Stimulated activated CD8-positive, alpha-beta memory T cell treated with anti-CD3 and anti-CD28 coated beads, Interleukin-4, amount 100 ng/mL, for 1 hour (primary cell): ENCODE results near the gene MLLT3.

Source experiments
- DNase-seq, 2 donors: peaks; one replicate each; pipeline ENCODE4 v3.0.0-alpha.2; 2020; ENCODE audit warnings: low read depth in 2 of 2, low spot score in 1 of 2

MLLT3 gene

GRCh38 chr9:20630241-20630943, 8.1 kb upstream of the MLLT3 start:
- no peak for DNase-seq

- DNase-seq: no peak
These were observed 2.7 kb upstream of the MLLT3 start for GRCh38 chr9:20625003-20625349.

DNA sequence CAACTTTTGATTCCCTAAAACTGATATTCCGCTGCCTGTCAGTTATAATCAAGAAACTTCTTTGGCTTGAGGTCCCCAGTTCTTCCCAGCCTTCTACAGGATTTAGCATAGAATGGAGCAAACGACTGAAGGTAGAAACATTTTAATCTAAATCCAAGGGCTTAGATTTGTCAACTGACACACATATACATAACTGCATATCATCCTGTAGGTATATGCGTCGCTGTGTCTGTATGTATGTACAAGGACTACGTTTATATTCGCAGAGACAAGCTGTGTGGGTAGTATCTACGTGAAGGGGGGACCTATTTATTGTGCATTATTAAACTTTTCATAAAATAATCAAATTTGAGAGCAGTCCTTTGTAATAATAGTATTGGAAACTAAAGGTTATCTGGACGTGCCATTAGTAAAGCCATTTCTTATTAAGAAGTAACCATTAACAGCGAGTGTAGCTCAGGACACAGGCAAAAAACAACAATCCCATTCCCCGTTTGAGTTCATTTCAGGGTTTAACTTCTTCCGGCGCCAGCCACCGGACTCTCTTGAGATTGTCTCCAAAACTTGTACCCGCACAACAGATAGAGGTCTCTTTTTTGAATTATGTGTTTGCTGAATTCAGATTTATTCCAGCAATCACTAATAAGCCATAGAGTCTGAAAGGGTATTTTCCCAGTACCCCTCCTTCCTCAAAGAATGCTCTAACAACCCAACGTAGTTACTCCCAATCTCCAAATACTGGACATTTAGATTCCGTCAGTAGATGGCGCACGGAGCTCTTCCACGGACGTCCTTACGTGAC, 2.1 kb upstream of the MLLT3 start:
- no peak for DNase-seq

GRCh38 chr9:20623748-20624124, 1.4 kb upstream of the MLLT3 start:
- DNase-seq: no peak

DNA sequence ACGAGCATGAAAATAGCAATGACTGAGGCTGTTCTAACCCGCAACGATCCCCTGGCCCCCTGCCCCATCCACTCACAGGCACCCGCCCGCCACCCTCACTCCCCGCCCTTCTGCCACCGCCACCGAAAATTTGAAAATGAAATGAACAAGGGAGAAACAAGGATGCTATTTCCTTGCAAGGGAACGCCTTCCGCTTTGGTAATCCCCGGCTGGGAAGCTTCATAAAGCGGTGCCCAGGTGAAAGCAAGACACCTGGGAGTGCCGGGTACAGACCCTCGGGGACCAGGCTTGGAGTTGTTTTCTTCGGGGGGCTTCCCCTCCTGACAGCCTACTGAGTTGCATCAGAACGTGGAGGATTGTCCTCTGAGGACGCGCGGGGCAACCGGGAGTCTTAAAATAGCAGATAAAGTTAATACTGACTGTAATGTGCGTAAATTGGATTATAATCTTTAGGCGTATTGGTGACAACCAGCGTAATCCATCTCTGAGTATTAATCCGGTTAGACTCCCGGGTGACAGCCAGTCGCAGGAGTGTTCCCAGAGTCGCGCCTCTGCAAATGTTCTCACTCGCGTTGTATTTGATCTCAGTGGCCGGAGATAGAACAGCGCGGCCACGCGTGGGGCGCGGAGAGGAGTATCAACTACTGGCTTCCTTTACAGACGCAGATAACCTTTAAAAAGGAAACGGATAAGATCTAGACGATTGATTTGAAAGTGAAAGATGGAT, 885 bp upstream of the MLLT3 start:
- DNase-seq: no peak

DNA sequence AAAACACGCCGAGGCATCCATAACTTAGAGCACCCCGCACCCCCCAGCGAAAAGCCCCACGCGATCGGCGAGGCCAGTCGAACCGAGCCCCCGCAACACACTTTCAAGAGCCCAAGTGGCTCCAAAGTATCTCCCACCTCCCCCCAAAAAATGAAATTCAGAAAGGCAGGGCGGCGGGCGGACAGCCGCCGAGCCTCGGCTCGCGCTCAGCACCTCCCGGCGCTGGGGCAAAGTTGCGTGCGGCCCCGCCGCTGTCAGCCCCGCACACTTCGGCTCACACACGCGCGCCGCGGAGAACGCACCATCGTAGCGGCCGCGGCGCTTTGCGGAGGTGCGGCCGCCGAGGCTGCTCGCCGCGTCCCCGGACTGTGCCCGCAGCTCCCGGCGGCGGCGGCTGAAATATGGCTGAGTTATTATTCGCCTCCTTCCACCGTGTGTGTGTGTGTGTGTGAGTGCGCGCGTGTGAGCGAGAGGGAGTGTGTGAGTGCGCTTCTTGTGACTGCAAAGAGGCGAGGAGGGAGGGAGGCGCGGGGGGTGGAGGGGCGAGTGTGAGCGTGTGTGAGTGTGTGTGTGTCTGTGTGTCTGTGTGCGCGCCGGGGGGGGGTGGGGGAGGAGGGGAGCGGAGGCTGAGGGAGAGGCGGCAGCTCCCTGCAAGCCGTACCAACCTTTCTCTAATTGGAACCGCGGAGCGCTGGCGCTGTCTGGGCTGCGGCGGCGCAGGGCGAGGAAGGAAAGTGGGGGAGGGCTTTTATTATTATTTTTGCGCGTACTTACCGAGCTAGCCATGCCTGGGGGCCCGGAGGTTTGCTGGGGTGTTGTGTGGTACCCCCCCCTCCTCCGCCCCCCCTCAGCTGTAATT, 599 bp downstream of the MLLT3 start:
- DNase-seq: peak; percentile 44 to 56

- DNase-seq: peak in 1 of 2 donors; percentile 18
These were observed 1.4 kb downstream of the MLLT3 start for GRCh38 chr9:20620650-20621470.

GRCh38 chr9:20619487-20620200, 2.7 kb downstream of the MLLT3 start:
- no peak for DNase-seq

DNA sequence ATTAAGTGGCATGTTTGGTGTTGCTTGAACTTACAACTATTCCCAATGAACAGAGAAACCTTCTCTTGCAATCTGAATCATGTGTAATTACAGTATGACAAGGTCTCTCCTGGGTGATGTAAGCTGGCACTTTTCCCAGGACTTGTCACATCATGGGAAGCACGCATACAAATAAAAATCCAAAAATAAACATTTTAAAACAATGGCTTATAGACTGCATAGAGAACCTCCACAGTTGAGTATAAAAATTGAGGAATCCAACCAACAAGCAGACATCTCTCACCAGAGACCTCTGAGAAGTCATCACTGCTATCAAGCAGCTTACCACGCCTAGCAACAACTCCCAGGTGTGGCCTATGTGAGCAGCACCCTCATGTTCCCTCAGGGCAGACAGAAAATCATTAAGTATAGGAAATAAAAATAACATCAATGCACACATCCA, 3.9 kb downstream of the MLLT3 start:
- no peak for DNase-seq

DNA sequence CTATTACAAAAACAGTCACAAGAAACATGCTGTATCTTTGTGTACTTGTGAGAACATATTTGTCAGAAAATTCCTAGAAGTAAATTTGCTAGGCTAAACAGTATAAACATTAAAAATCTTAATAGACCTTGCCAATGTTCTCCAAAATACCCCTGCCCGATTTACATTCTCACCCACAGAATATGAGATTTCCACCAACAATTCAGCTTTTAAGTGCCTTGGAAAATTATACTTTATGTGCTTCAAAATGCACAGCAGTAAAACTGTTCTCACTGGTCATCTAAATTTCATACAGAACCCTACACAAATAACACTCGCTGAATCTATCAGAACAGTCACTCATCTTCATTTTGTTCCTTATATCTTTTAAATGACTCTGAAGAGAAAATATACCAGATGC, 5.5 kb downstream of the MLLT3 start:
- DNase-seq: no peak

GRCh38 chr9:20614602-20615216, 7.6 kb downstream of the MLLT3 start:
- no peak for DNase-seq

- no peak for DNase-seq
These were observed 10.5 kb downstream of the MLLT3 start for GRCh38 chr9:20611691-20612287.

GRCh38 chr9:20610591-20610990, 11.7 kb downstream of the MLLT3 start:
- no peak for DNase-seq

- no peak for DNase-seq
These were observed 13.7 kb downstream of the MLLT3 start for GRCh38 chr9:20608582-20608981.

- DNase-seq: no peak
These were observed 15.6 kb downstream of the MLLT3 start for GRCh38 chr9:20606652-20607051.

GRCh38 chr9:20604562-20604961, 17.7 kb downstream of the MLLT3 start:
- no peak for DNase-seq

DNA sequence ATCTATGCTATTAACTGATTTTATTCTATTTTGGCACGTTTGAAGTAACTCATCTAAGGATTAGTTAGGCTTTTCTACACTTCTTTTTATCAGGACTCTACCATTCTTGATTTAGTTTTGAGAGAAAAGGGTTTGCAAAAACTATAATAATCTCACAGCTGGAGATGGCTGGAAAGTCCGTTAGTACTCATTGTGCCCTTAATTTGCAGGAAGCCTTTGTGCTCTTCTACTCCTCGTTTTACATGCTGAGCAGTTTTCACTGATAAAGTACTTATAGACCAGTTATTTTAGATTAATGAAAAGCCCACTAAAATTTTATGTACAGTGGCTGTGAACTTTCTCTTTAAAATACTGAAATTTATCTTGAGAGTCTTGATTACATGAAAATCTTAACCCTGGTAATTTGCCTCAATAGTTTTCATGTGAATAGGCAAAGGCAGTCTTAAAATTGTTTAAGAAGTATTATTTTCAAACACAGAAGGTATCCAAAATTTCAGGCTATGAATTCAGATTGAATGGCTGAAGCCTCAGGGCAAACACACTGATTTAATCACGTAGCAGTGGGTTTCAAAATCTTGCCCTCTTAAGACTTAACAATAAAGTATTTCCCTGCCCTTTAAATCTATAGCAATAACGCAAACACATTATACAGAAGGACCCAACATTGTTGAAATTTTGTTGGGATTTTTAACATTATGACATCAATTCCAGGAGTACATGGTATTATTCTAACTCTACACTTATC, 18.6 kb downstream of the MLLT3 start:
- no peak for DNase-seq

DNA sequence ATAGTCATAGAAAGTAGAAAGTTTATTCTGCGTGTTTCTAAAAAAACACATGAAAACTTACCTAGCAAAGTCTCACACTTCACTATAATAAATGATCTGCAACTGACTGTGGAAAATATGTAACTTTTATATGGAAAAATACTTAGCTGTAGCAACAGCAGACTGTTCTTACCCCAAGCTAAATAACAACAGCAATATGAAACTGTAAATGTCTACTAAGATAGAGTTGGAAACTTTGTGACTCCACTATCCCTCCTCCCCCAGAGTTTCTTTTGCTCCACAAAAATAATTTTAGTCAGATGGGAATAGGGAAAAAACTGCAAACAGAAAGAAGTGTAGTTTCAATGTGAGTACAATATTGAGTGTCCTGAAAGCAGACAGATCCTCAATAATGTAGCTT, 21.0 kb downstream of the MLLT3 start:
- no peak for DNase-seq
